Globus pallidus (tissue), 1 donor: ENCODE measurements around the gene TERT.

Experiments
- DNase-seq: peaks from one replicate; pipeline ENCODE4 v3.0.0-alpha.2; 2015; ENCODE audit warnings: low spot score

The TERT gene

GRCh38 chr5:1318659-1319251 lies 23.9 kb upstream of the TERT start:
- no peak for DNase-seq

DNA sequence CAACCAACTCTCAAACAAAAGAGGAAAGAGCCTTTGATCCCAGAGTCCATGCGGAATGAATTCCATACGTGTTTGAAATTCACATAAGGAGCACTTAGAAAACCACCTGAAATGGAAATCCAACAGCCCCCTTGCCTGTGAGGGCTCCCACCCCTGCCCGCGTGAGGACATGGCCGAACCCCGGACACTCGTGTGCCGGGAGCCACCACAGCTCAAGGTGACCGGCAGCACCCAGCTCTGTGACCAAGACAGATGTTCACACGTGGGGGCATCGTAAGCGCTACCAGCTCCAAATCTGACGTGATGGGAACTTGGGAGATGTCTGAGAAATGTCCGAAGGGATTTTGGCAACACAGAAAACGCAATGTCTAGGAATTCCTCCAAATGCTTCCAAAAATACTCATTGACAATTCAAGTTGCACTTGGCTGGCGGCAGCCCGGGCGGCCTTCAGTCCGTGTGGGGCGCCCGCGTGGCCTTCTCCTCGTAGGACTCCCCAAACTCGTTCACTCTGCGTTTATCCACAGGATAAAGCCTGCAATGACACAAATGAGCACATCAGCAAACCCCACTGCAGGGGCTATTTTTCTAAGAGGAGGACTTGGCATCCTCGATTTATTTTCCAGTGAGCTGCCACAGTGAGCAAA lies 23.2 kb upstream of the TERT start:
- DNase-seq: no peak

- no peak for DNase-seq
Observed at GRCh38 chr5:1316588-1317340, 21.9 kb upstream of the TERT start.

- no peak for DNase-seq
Observed at GRCh38 chr5:1315709-1316587, 21.1 kb upstream of the TERT start.

DNA sequence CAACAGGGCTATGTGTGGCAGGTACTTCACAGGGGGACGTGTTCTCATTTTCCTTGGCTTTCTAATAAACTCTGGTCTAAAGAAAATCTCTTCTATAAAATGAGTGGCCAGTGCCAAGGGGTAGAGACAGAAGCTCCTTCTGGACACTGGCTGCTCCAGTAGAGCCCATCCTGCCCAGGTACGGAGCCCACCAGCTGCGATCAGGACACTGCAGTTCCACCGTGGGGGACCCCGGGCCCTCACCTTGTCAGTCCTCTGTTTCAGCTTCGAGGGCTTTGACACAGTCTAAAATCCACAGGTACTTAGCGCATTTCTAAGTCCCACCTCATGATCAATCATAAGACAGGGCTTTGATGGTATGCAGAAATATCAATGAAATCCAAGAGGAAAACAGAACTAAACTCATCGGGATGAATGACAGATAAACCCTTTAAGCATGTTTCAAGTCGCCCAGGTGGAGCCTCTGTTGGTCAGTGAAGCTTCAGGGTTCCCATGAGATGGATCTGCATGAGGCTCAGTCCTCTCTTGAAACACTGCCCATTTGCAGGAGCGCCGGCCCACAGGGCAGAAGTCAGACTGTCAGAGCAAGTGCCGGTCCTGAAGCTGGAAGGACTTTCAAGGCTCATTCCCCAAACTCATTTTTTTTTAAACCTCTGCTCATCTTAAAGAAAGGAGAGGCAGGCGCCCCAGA lies 20.3 kb upstream of the TERT start:
- DNase-seq: no peak

GRCh38 chr5:1314564-1314982 lies 19.7 kb upstream of the TERT start:
- no peak for DNase-seq

- no peak for DNase-seq
Observed at GRCh38 chr5:1312993-1313833, 18.3 kb upstream of the TERT start.

- no peak for DNase-seq
Observed at GRCh38 chr5:1312206-1312605, 17.3 kb upstream of the TERT start.

DNA sequence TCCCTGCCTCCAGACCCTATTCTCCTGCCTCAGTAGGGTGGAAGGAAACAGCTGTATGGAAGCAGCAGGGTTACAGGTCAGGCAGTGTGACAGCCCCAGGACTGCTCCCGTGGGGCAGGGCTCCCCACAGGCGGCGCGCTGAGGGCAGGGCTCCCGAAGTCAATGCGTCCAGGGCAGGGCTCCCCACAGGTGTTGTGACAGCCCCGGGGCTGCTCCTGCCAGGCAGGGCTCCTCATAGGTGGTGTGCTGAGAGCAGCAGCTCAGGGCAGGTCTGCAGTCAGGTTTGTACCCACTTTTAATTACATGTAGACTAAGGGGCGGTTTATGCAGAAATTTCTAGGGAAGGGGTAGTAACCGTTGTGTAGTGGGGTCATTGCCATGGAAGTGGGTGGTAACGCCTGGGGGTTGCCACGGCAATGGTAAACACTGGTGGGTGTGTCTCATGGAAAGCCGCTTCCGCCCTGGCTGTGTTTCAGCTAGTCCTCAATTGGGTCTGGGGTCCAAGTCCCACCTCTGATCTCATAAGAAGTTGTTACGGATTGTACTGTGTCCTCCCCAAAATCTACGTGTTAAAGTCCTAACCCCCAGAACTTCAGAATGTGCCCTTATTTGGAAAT lies 16.7 kb upstream of the TERT start:
- no peak for DNase-seq

DNA sequence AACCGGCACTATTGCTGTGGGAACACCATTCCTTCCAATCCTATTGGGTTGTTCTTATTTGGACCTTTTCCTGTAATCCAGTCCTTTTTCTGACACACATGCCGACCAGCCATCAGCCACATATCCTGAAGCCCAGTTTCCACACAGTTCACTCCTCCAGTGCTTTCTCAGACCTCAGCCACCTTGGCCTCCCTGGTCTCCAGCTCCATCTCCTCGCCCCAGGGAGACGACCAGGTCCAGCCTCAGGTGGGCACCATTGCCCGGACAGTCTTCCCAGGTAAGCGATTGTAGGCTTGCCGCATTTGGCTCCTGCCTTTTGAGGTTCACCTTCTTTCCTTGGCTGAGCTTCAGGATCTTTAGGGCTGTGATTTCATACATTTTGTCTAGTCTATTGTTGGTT lies 15.2 kb upstream of the TERT start:
- no peak for DNase-seq

DNA sequence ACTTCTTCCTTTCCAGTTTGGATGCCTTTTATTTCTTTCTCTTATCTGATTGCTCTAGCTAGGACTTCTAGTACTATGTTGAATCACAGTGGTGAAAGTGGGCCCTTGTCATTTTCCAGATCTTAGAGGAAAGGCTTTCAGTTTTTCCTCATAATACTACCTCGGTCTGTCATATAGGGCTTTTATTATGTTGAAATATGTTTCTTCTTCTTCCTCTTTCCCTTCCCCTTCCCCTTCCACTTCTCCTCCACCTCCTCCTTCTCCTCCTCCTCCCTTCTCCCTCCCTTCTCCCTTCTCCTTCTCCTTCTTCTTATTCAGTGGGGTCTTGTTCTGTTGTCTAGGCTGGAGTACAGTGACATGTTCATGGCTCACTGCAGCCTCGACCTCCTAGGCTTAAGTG lies 9.2 kb upstream of the TERT start:
- no peak for DNase-seq

GRCh38 chr5:1302258-1302657 lies 7.4 kb upstream of the TERT start:
- DNase-seq: no peak

DNA sequence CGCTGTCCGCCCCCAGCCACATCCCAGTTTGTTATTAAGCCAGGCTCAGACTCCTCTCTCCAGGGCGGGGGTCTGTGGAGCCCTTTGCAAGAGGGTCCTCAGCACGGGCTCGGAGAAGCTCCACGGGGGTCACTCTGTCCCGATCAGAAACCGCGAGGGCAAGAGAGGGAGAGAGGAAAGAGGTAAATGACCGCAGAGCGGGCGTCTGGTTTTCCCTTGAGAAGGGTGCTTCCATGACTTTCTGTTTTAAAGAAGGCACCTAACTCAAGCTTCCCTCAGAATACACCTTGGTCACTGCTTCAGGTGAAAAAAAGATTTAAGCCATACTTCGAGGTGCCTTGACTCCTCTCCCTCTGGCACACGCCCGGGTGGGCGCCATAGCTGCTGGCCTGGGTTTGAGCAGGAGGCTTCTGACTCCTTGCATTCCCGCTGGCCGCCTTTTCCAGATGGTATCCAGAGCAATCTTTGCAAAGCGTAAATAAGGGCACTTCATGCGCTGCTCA lies 5.8 kb upstream of the TERT start:
- no peak for DNase-seq

DNA sequence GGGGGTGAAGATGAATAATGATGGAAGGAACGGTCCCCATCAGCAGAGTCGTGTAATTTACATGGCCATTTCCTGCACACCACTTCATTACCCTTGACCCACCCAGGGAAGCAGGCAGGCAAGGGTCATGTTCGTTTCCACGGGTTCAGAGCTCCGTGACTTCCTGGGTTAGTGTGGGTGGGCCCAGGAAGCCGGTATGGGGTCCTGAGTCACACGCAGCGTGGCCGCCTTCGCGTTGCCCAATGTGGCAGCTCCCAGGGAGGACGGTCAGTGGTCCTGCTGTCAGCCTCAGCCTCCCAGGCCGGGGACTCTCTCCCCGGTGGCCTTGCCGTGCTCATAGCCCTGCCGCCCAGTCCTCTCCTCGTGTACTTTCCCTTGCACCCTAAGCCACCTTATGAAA lies 5.1 kb upstream of the TERT start:
- no peak for DNase-seq

DNA sequence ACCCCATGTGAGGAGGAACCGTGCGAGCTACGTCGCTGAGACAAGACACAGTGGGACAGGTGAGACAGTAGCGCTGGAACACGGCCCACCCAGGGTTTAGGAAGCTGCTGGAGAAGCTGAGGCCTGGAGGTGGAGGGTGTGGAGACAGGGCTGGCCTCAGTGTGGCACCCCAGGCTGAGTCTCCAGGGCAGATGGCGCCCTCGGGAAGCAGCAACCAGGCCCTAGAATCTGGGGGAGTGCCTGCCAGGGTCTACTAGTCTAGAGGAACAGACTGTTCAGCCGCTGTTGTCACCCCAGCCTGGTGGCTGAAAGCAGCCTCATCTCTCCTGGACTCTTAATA lies 4.6 kb upstream of the TERT start:
- DNase-seq: no peak

DNA sequence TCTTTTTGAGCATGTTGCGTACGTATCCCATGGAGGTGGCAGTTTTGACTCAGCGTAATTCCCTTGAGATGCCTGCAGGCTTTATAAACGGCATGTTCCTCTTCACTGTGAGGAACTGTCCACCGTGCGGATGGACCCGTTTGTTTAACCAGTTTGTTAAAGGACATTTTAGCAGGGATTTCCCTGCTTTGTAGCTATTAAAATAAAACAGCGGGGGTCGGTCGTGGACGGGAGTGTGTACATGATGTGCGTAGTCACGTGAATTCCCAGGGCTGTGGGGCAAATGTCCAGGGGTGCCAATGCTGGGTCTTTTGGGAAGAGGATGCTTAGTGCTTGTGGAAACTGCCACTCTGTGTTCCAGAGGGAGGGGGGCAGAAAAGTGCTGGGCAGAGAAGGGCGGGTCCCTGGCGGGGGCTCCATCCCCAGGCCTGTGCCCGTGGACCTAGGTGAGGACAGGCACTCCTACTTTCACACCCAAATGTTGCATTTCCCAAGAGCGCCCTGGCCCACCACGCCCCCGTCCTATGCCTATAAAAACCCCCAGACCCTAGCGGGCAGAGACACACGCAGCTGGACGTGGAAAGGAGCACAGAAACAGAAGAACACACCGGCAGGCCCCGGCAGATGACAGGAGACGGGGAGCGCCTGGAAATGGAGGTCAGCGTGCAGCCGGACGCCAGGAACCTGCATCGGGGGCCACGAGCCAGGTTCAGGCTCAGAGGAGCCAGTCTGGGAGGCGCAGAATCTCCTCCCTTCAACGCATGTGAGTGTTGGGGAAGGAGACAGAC lies 4.0 kb upstream of the TERT start:
- DNase-seq: no peak

DNA sequence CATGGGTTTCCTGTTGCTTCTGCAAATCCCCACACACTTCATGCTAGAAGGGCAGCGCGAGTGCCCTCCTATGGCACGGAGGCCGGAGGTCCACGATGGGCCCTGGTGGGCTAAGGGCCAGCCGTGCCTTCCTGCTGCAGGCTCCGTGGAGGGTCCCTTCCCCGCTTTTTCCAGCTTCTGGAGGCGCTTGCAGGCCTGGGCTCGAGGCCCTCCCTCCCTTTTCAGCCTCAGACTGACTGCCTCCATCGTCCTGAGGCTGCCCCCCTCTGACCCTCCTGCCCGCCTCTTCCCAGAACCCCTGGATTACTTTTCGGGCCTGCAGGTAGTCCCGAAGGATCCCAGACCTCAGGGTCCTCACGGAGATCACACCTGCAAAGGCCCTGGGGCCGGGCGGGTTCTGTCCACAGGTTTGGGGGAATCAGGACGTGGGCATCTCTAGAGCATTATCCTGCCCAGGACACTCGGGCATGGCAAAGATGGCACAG lies 3.2 kb upstream of the TERT start:
- no peak for DNase-seq

DNA sequence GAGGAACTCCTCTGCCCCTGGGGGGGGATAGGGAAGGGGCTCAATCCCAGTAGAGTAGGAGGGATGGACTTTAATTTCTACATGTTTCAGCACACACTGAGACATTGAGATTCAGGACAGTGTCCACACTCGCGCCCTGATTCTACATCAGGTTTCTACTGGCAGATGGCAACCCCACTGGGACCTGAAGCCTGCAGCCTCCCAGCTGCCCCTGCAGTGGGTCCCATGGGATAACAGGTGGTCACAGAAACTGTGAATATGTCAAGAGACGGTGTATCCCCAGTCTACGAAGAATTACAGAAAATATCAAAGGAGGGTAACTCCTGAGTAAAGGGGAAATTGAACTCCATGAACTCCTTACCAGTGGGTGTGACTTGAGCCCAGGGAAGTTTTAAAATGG lies 2.4 kb upstream of the TERT start:
- no peak for DNase-seq

- DNase-seq: no peak
Observed at GRCh38 chr5:1295650-1296037, 776 bp upstream of the TERT start.
